ENCODE data around the gene KRTAP10-12. TPM values are rescaled to one million over a fixed set of nuclear protein-coding genes. Genes with fewer than 3 reads are reported as not detected.

Gene KRTAP10-12
- total RNA-seq, 1 donor from 2014 or later: not detected

GRCh38 chr21:44735821-44736220 lies 38.8 kb downstream of the KRTAP10-12 start:
- peaks cover 29% of the 10 kb centered on the region for H3K27me3 Mint-ChIP-seq (ENCODE audit: low read depth)
- H3K9me3 Mint-ChIP-seq: peaks cover 6% of the 10 kb centered on the region
- no peak for TF ChIP-seq CTCF (IDR thresholded peaks at IDR 0.05; ENCODE audit: unreplicated experiment)
- no peak overlapping the region for H3K27ac Mint-ChIP-seq
- DNase-seq (ENCODE audit: low spot score in 2 of 2, unreplicated experiment in 2 of 2): no peak
- H3K4me3 Mint-ChIP-seq: no peak overlapping the region
- H3K36me3 Mint-ChIP-seq: no peaks in the 10 kb centered on the region
- H3K4me1 Mint-ChIP-seq: peaks cover 5% of the 10 kb centered on the region

GRCh38 chr21:44736291-44737004 lies 39.5 kb downstream of the KRTAP10-12 start:
- Mint-ChIP-seq H3K4me3 (no peak overlapping the region), H3K9me3 (no peaks in the 10 kb centered on the region), H3K36me3 (no peaks in the 10 kb centered on the region), H3K27me3 (ENCODE audit: low read depth) (peaks cover 24% of the 10 kb centered on the region), H3K4me1 (peaks cover 8% of the 10 kb centered on the region), H3K27ac (no peak overlapping the region)
- no peak for DNase-seq (ENCODE audit: low spot score in 2 of 2, unreplicated experiment in 2 of 2)
- no peak for TF ChIP-seq CTCF (IDR thresholded peaks at IDR 0.05; ENCODE audit: unreplicated experiment)

GRCh38 chr21:44737706-44738354 lies 40.9 kb downstream of the KRTAP10-12 start:
- Mint-ChIP-seq H3K36me3 (no peaks in the 10 kb centered on the region), H3K4me3 (no peak overlapping the region), H3K9me3 (no peaks in the 10 kb centered on the region), H3K27ac (no peak overlapping the region), H3K4me1 (peaks cover 8% of the 10 kb centered on the region), H3K27me3 (ENCODE audit: low read depth) (peaks cover 21% of the 10 kb centered on the region)
- DNase-seq (ENCODE audit: low spot score in 2 of 2, unreplicated experiment in 2 of 2): no peak
- TF ChIP-seq CTCF (IDR thresholded peaks at IDR 0.05; ENCODE audit: unreplicated experiment): no peak

GRCh38 chr21:44738621-44739020 lies 41.6 kb downstream of the KRTAP10-12 start:
- no peak for DNase-seq (ENCODE audit: low spot score in 2 of 2, unreplicated experiment in 2 of 2)
- H3K36me3 Mint-ChIP-seq: no peaks in the 10 kb centered on the region
- no peak overlapping the region for H3K4me3 Mint-ChIP-seq
- TF ChIP-seq CTCF (IDR thresholded peaks at IDR 0.05; ENCODE audit: unreplicated experiment): no peak
- H3K9me3 Mint-ChIP-seq: peaks cover 4% of the 10 kb centered on the region
- H3K27ac Mint-ChIP-seq: no peak overlapping the region
- H3K27me3 Mint-ChIP-seq (ENCODE audit: low read depth): peaks cover 16% of the 10 kb centered on the region
- H3K4me1 Mint-ChIP-seq: peaks cover 8% of the 10 kb centered on the region

- peaks cover 8% of the 10 kb centered on the region for H3K4me1 Mint-ChIP-seq
- no peak overlapping the region for H3K27ac Mint-ChIP-seq
- H3K36me3 Mint-ChIP-seq: no peaks in the 10 kb centered on the region
- H3K27me3 Mint-ChIP-seq (ENCODE audit: low read depth): peaks cover 16% of the 10 kb centered on the region
- DNase-seq (ENCODE audit: low spot score in 2 of 2, unreplicated experiment in 2 of 2): no peak
- H3K9me3 Mint-ChIP-seq: peaks cover 4% of the 10 kb centered on the region
- TF ChIP-seq CTCF (IDR thresholded peaks at IDR 0.05; ENCODE audit: unreplicated experiment): no peak
- H3K4me3 Mint-ChIP-seq: no peak overlapping the region
Measured at GRCh38 chr21:44739316-44739715, 42.3 kb downstream of the KRTAP10-12 start.

All from mesothelial cell of epicardium (in vitro differentiated cells).